ENCODE data around the gene ZNF827. TPM values are rescaled to one million over a fixed set of nuclear protein-coding genes. Genes with fewer than 3 reads are reported as not detected.

ZNF827 gene
- total RNA-seq, 1 experiment from 2014 or later, result 19.1 TPM

DNA sequence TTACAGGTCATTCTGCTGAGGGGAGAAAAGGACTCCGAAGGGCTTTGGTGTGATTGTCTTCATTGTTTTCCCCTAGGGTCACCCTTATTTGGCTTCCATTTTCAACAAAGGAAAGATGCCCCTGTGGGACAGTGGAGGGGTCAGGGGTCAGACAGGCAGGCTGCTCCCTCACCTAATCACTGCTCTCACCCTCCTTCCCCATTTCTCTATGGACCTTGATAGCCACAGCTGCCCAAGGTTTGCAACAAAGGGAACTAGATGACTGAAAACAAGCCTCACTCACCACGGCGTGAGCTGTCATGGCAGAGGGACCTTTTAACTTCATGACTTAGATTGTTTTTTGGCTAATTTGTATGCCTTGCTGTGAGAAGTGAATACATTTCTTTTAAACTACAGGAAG lies 218.0 kb downstream of the ZNF827 start:
- Histone ChIP-seq H3K27ac (ENCODE audit: low read depth, low read length) (no peak overlapping the region), H4K20me1 (ENCODE audit: insufficient read depth) (no peaks in the 10 kb centered on the region), H3K36me3 (ENCODE audit: control insufficient read depth in 1 of 2, insufficient read depth in 2 of 2, low read length in 2 of 2) (no peaks in the 10 kb centered on the region), H3K27me3 (ENCODE audit: insufficient read depth, low read length) (no peaks in the 10 kb centered on the region), H3K9me2 (ENCODE audit: insufficient read depth) (no peaks in the 10 kb centered on the region), H3K9me3 (ENCODE audit: control insufficient read depth in 1 of 2, insufficient read depth in 1 of 2, low read depth in 1 of 2, low read length in 2 of 2) (no peaks in the 10 kb centered on the region), H3K4me1 (ENCODE audit: control insufficient read depth in 1 of 2, insufficient read depth in 2 of 2, low read length in 2 of 2) (no peaks in the 10 kb centered on the region), H3K9ac (ENCODE audit: low read length) (no peak overlapping the region), H3K4me3 (replicated peaks in 1 of 2; ENCODE audit: low read depth in 1 of 2, low read length in 2 of 2) (no peak overlapping the region), H3K79me2 (ENCODE audit: insufficient read depth, low read length) (no peaks in the 10 kb centered on the region), H3K4me2 (ENCODE audit: low read length) (no peak overlapping the region), H2AFZ (ENCODE audit: low read depth, low read length, poor library complexity, severe bottlenecking) (no peak overlapping the region)
- intact Hi-C loops (cut with micrococcal nuclease), result no loop called here
- RAD21 ChIA-PET (ENCODE audit: low non-redundant PET in 1 of 2, low total read pairs in 2 of 2, uncharacterized antibody in 2 of 2, unreplicated experiment in 2 of 2), result no interaction called here
- POLR2A ChIA-PET, result no interaction called here
- TF ChIP-seq, protein P1, sequence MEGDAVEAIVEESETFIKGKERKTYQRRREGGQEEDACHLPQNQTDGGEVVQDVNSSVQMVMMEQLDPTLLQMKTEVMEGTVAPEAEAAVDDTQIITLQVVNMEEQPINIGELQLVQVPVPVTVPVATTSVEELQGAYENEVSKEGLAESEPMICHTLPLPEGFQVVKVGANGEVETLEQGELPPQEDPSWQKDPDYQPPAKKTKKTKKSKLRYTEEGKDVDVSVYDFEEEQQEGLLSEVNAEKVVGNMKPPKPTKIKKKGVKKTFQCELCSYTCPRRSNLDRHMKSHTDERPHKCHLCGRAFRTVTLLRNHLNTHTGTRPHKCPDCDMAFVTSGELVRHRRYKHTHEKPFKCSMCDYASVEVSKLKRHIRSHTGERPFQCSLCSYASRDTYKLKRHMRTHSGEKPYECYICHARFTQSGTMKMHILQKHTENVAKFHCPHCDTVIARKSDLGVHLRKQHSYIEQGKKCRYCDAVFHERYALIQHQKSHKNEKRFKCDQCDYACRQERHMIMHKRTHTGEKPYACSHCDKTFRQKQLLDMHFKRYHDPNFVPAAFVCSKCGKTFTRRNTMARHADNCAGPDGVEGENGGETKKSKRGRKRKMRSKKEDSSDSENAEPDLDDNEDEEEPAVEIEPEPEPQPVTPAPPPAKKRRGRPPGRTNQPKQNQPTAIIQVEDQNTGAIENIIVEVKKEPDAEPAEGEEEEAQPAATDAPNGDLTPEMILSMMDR (IDR thresholded peaks at IDR 0.05 in 2 of 3, conservative IDR thresholded peaks at IDR 0.05 in 1 of 3; ENCODE audit: borderline replicate concordance in 1 of 3, insufficient read depth in 1 of 3, low read depth in 2 of 3, low read length in 2 of 3), result no peak
- TF ChIP-seq CBX3 (IDR thresholded peaks at IDR 0.05; ENCODE audit: low read depth) (no peak), SRF (IDR thresholded peaks at IDR 0.05; ENCODE audit: low read depth) (no peak), EZH2phosphoT487 (IDR thresholded peaks at IDR 0.05; ENCODE audit: borderline replicate concordance) (no peak), RAD21 (IDR thresholded peaks at IDR 0.05; ENCODE audit: low read depth) (no peak), EGR1 (IDR thresholded peaks at IDR 0.05; ENCODE audit: low read depth) (no peak), YY1 (IDR thresholded peaks at IDR 0.05; ENCODE audit: extremely low read depth, insufficient replicate concordance, low read depth, low read length) (no peak), ZFX (IDR thresholded peaks at IDR 0.05) (no peak), FOSL1 (IDR thresholded peaks at IDR 0.05; ENCODE audit: low read depth) (no peak), EZH2 (IDR thresholded peaks at IDR 0.05) (no peak), POLR2AphosphoS5 (IDR thresholded peaks at IDR 0.05; ENCODE audit: low read depth, low read length) (no peak), TCF7L2 (IDR thresholded peaks at IDR 0.05; ENCODE audit: borderline replicate concordance, extremely low read depth, insufficient read depth, insufficient read length) (no peak), SIN3A (IDR thresholded peaks at IDR 0.05; ENCODE audit: low read depth) (no peak), POLR2A (IDR thresholded peaks at IDR 0.05; ENCODE audit: borderline replicate concordance, extremely low read depth, insufficient read depth, insufficient read length) (no peak), ZNF274 (IDR thresholded peaks at IDR 0.05; ENCODE audit: low read depth, low read length) (no peak), SP1 (IDR thresholded peaks at IDR 0.05; ENCODE audit: low read depth) (no peak)
- TF ChIP-seq, protein P2, sequence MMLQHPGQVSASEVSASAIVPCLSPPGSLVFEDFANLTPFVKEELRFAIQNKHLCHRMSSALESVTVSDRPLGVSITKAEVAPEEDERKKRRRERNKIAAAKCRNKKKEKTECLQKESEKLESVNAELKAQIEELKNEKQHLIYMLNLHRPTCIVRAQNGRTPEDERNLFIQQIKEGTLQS (IDR thresholded peaks at IDR 0.05), result no peak
- TF ChIP-seq, protein P3, sequence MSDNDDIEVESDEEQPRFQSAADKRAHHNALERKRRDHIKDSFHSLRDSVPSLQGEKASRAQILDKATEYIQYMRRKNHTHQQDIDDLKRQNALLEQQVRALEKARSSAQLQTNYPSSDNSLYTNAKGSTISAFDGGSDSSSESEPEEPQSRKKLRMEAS (IDR thresholded peaks at IDR 0.05), result no peak
- TF ChIP-seq, protein P4, sequence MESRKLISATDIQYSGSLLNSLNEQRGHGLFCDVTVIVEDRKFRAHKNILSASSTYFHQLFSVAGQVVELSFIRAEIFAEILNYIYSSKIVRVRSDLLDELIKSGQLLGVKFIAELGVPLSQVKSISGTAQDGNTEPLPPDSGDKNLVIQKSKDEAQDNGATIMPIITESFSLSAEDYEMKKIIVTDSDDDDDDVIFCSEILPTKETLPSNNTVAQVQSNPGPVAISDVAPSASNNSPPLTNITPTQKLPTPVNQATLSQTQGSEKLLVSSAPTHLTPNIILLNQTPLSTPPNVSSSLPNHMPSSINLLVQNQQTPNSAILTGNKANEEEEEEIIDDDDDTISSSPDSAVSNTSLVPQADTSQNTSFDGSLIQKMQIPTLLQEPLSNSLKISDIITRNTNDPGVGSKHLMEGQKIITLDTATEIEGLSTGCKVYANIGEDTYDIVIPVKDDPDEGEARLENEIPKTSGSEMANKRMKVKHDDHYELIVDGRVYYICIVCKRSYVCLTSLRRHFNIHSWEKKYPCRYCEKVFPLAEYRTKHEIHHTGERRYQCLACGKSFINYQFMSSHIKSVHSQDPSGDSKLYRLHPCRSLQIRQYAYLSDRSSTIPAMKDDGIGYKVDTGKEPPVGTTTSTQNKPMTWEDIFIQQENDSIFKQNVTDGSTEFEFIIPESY (IDR thresholded peaks at IDR 0.05; ENCODE audit: extremely low read depth, insufficient replicate concordance, low read length), result no peak
- BruUV-seq (replicated peaks), result no TSS peak
- DNase-seq (ENCODE audit: low read depth, low spot score) (no peak), ATAC-seq (no peak)
- CTCF ChIA-PET, result no interaction called here

Data from HCT116 (cell line).